HepG2 (cell line): ENCODE results near the gene SPINT4. TPM values are rescaled to one million over a fixed set of nuclear protein-coding genes. Genes with fewer than 3 reads are reported as not detected.

ENCODE experiments used
- ATF7-NPFF ChIP-seq: sonication (generic); formaldehyde crosslinking; IDR thresholded peaks from 2 replicates; pipeline ENCODE4 v1.8.1; 2023; ENCODE audit warnings: mild to moderate bottlenecking, low read depth, missing genetic modification reagents, moderate library complexity
- FOXK2 ChIP-seq: fragments of 450-650 bp; IDR thresholded peaks from 2 replicates; pipeline ENCODE4 v1.6.1; 2016
- FOXP4 ChIP-seq: sonication (generic); formaldehyde crosslinking; IDR thresholded peaks from 2 replicates; pipeline ENCODE4 v1.4.0; 2020; ENCODE audit warnings: missing genetic modification reagents
- IKZF5 ChIP-seq: IDR thresholded peaks from 2 replicates; pipeline ENCODE4 v1.6.1; 2018; ENCODE audit warnings: missing genetic modification reagents, mild to moderate bottlenecking, missing compliant biosample characterization
- MEF2D ChIP-seq: sonication (generic); formaldehyde crosslinking; IDR thresholded peaks from 2 replicates; pipeline ENCODE4 v1.5.1; 2020; ENCODE audit warnings: mild to moderate bottlenecking, missing genetic modification reagents
- SCMH1 ChIP-seq: sonication (generic); formaldehyde crosslinking; IDR thresholded peaks from 2 replicates; pipeline ENCODE4 v1.9.0; 2021; ENCODE audit warnings: missing genetic modification reagents, mild to moderate bottlenecking, borderline replicate concordance
- SMAD9 ChIP-seq: sonication (generic); formaldehyde crosslinking; IDR thresholded peaks from 2 replicates; pipeline ENCODE4 v1.5.1; 2020; ENCODE audit warnings: mild to moderate bottlenecking, missing genetic modification reagents
- SNAPC4 ChIP-seq: sonication (generic); formaldehyde crosslinking; IDR thresholded peaks from 2 replicates; pipeline ENCODE4 v1.4.0; 2020; ENCODE audit warnings: mild to moderate bottlenecking, missing genetic modification reagents
- SP5 ChIP-seq: IDR thresholded peaks from 2 replicates; pipeline ENCODE4 v1.6.1; 2016; ENCODE audit warnings: low read depth, borderline replicate concordance
- ZNF235 ChIP-seq: sonication (generic); formaldehyde crosslinking; IDR thresholded peaks from 2 replicates; pipeline ENCODE4 v1.8.1; 2023; ENCODE audit warnings: mild to moderate bottlenecking, missing genetic modification reagents, borderline replicate concordance
- ZNF362 ChIP-seq: sonication (generic); formaldehyde crosslinking; IDR thresholded peaks from 2 replicates; pipeline ENCODE4 v1.4.0; 2020; ENCODE audit warnings: missing genetic modification reagents, mild to moderate bottlenecking, borderline replicate concordance
- ZNF576 ChIP-seq: sonication (generic); formaldehyde crosslinking; IDR thresholded peaks from 2 replicates; pipeline ENCODE4 v1.4.0; 2020; ENCODE audit warnings: mild to moderate bottlenecking, missing genetic modification reagents
- ZNF687 ChIP-seq: sonication (generic); formaldehyde crosslinking; IDR thresholded peaks from 2 replicates; pipeline ENCODE4 v1.5.1; 2020; ENCODE audit warnings: mild to moderate bottlenecking, missing genetic modification reagents, moderate library complexity
- ZNF792 ChIP-seq: IDR thresholded peaks from 2 replicates; pipeline ENCODE4 v1.6.1; 2016
- polyA plus RNA-seq, 8 experiments: library from polyadenylated mRNA; depleted of rRNA in 3 of 8; stranded (reverse) in 7 of 8; unstranded in 1 of 8; fragments of >200 nt; fragmentation: Illumina TruSeq in 4 of 8; extraction: Trizol in 4 of 8; gene quantifications; 2 replicates each; pipeline versions ENCODE4 v1.2.1 to v1.2.3, GENCODE V29; 2011 to 2016; ENCODE audit warnings: low read depth in 4 of 8, missing spikeins in 1 of 8, mixed read lengths in 1 of 8; ENCODE audit not compliant: insufficient read depth in 1 of 8
- total RNA-seq, 5 experiments: library from RNA; depleted of rRNA; stranded (reverse); fragments of >200 nt; fragmentation: Illumina TruSeq; extraction: Trizol; gene quantifications; 2 replicates each; pipeline ENCODE4 v1.2.3, GENCODE V29; 2016; ENCODE audit warnings: low read depth in 1 of 5

Gene SPINT4
- total and polyA plus RNA-seq, 2 of the 13 experiments (the other 11 are each of a cell fraction or from before 2014, with no cell fraction given): not detected

- TF ChIP-seq SNAPC4 (no peak), ZNF576 (CRISPR knock-in tag) (no peak), ZNF687 (no peak), ZNF362 (CRISPR knock-in tag) (no peak), FOXP4 (peak; percentile 71), ZNF792 (CRISPR knock-in tag) (0 out of 2 replicates have a peak, but pooled peaks have one; percentile 21), MEF2D (no peak), SCMH1 (CRISPR knock-in tag) (no peak), SP5 (CRISPR knock-in tag) (no peak), ATF7-NPFF (CRISPR knock-in tag) (no peak), ZNF235 (CRISPR knock-in tag) (no peak), FOXK2 (no peak), IKZF5 (CRISPR knock-in tag) (peak; percentile 67; the same call in 1 of the 2 replicates), SMAD9 (no peak)
Measured at GRCh38 chr20:45725134-45725533, 3.0 kb downstream of the SPINT4 start (continued).
